SK-N-SH treated with all-trans-retinoic acid at 6 μM for 48 hours (cell line): ENCODE measurements around the gene LMBR1.
"Not testable (repeated sequence)": the region's sequence is repeated elsewhere in the genome, so short reads cannot be mapped to it uniquely, and the experiment has no call there.

ENCODE experiments used
- ATAC-seq: fragments of 200-7000 bp; cut with Tn5 transposase; 3 replicates; pipeline ENCODE4 v1.9.1; 2020; ENCODE audit warnings: mild to moderate bottlenecking, moderate library complexity
- BACH2 ChIP-seq: fragments of 250-450 bp; sonication (Bioruptor Pico); IDR thresholded peaks from 2 replicates; pipeline ENCODE4 v1.9.0; 2021; ENCODE audit warnings: mild to moderate bottlenecking, borderline replicate concordance
- CSDC2 ChIP-seq: fragments of 250-450 bp; sonication (Bioruptor Pico); IDR thresholded peaks from 2 replicates; pipeline ENCODE4 v1.5.0; 2020; ENCODE audit warnings: mild to moderate bottlenecking, moderate library complexity
- ESRRG ChIP-seq: fragments of 250-450 bp; sonication (Bioruptor Pico); IDR thresholded peaks from 2 replicates; pipeline ENCODE4 v1.6.1; 2021; ENCODE audit warnings: mild to moderate bottlenecking
- GLIS3 ChIP-seq: fragments of 250-450 bp; sonication (Bioruptor Pico); IDR thresholded peaks from 2 replicates; pipeline ENCODE4 v1.5.0; 2020; ENCODE audit warnings: mild to moderate bottlenecking, moderate library complexity
- ISL1 ChIP-seq: fragments of 250-450 bp; sonication (Bioruptor Pico); IDR thresholded peaks from 2 replicates; pipeline ENCODE4 v2.1.2; 2022; ENCODE audit warnings: mild to moderate bottlenecking, moderate library complexity
- PPARA ChIP-seq: fragments of 250-450 bp; sonication (Bioruptor Pico); IDR thresholded peaks from 2 replicates; pipeline ENCODE4 v1.5.0; 2020; ENCODE audit warnings: mild to moderate bottlenecking, borderline replicate concordance
- TCF4 ChIP-seq: fragments of 250-450 bp; sonication (Bioruptor Pico); IDR thresholded peaks from 2 replicates; pipeline ENCODE4 v1.8.0; 2021; ENCODE audit warnings: mild to moderate bottlenecking, moderate library complexity, borderline replicate concordance
- TOX ChIP-seq: fragments of 250-450 bp; sonication (Bioruptor Pico); IDR thresholded peaks from 2 replicates; pipeline ENCODE4 v1.8.0; 2021; ENCODE audit warnings: mild to moderate bottlenecking, moderate library complexity, borderline replicate concordance
- ZC3H10 ChIP-seq: fragments of 250-450 bp; sonication (Bioruptor Pico); IDR thresholded peaks from 2 replicates; pipeline ENCODE4 v1.5.1; 2021; ENCODE audit warnings: mild to moderate bottlenecking, moderate library complexity
- ZFP3 ChIP-seq: fragments of 250-450 bp; sonication (Bioruptor Pico); IDR thresholded peaks from 2 replicates; pipeline ENCODE4 v1.5.0; 2020; ENCODE audit warnings: mild to moderate bottlenecking, moderate library complexity
- ZFP30 ChIP-seq: fragments of 450-650 bp; formaldehyde crosslinking; IDR thresholded peaks from 2 replicates; pipeline ENCODE4 v1.5.0; 2022; ENCODE audit warnings: mild to moderate bottlenecking, moderate library complexity
- ZNF565 ChIP-seq: fragments of 450-650 bp; formaldehyde crosslinking; conservative IDR thresholded peaks from 2 replicates; pipeline ENCODE4 v1.5.0; 2020; ENCODE audit warnings: low read depth, mild to moderate bottlenecking, moderate library complexity
- ZNF70 ChIP-seq: fragments of 450-650 bp; formaldehyde crosslinking; IDR thresholded peaks from 2 replicates; pipeline ENCODE4 v1.5.0; 2020; ENCODE audit warnings: mild to moderate bottlenecking, moderate library complexity
- ZNF8 ChIP-seq: fragments of 450-650 bp; formaldehyde crosslinking; IDR thresholded peaks from 2 replicates; pipeline ENCODE4 v1.5.0; 2020; ENCODE audit warnings: mild to moderate bottlenecking, moderate library complexity
- TF ChIP-seq, protein P1 (sequence below): fragments of 250-450 bp; sonication (Bioruptor Pico); IDR thresholded peaks from 2 replicates; pipeline ENCODE4 v1.5.0; 2020; ENCODE audit warnings: mild to moderate bottlenecking, moderate library complexity
- TF ChIP-seq, protein P2 (sequence below): fragments of 250-450 bp; sonication (Bioruptor Pico); IDR thresholded peaks from 2 replicates; pipeline ENCODE4 v1.5.1; 2021; ENCODE audit warnings: mild to moderate bottlenecking, moderate library complexity

The LMBR1 gene

DNA sequence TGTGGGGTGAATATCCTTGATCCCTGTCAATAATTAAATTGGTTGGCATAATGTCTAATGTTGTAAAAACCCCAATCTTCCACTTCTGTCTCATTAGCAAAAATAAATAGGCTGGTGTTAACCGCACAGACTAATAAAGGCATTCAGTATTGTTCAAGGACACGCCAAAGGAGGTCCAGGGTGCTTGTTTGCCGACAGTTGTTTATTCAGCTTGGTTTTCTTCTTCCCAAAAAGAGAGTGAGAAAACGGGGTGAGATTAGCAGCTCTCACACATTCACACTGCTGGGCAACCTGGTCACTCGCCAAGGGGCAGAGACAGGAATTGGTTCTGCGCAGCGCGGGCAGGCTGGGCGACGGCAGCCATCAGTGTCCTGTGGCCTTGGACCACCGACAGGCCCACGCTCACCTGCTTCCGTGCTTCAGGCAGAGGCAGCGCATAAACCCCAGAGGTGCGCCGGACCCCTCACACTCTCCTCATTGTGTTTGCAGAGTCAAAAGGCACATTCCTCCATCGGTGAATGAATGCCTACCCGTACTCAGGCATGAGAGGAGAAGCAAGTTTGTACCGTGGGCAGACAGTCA is 26.2 kb upstream of the LMBR1 start (continued):
- TF ChIP-seq, protein P1, sequence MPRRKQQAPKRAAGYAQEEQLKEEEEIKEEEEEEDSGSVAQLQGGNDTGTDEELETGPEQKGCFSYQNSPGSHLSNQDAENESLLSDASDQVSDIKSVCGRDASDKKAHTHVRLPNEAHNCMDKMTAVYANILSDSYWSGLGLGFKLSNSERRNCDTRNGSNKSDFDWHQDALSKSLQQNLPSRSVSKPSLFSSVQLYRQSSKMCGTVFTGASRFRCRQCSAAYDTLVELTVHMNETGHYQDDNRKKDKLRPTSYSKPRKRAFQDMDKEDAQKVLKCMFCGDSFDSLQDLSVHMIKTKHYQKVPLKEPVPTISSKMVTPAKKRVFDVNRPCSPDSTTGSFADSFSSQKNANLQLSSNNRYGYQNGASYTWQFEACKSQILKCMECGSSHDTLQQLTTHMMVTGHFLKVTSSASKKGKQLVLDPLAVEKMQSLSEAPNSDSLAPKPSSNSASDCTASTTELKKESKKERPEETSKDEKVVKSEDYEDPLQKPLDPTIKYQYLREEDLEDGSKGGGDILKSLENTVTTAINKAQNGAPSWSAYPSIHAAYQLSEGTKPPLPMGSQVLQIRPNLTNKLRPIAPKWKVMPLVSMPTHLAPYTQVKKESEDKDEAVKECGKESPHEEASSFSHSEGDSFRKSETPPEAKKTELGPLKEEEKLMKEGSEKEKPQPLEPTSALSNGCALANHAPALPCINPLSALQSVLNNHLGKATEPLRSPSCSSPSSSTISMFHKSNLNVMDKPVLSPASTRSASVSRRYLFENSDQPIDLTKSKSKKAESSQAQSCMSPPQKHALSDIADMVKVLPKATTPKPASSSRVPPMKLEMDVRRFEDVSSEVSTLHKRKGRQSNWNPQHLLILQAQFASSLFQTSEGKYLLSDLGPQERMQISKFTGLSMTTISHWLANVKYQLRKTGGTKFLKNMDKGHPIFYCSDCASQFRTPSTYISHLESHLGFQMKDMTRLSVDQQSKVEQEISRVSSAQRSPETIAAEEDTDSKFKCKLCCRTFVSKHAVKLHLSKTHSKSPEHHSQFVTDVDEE (CRISPR knock-in tag) = no peak
- no peak for TF ChIP-seq ZFP3
- no peak for TF ChIP-seq ZFP30 (CRISPR knock-in tag)
- no peak for TF ChIP-seq TCF4
- no peak for TF ChIP-seq BACH2 (CRISPR knock-in tag)

DNA sequence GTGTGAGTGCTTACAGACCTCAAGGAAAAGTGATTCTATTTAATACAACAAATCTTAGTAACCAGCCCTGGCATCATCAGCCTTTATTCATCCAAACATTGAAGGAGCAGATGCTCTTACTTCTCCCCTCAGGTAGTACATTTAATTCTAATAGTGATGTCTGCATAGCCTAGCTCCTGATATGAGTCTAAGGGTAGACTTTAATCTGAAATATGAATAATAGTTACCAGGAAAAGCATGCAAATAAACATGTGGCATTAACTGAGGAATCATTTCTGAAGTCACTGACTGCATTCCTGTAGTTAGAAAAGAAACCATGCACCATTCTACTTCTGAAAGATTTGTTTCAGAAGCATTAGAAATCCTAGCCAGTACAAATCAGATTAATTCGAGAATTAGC is 25.7 kb upstream of the LMBR1 start:
- no peak for ATAC-seq
- TF ChIP-seq ZNF8 = no peak
- TF ChIP-seq ZC3H10 (CRISPR knock-in tag) = no peak
- TF ChIP-seq CSDC2 (CRISPR knock-in tag) = no peak
- TF ChIP-seq, protein P2, sequence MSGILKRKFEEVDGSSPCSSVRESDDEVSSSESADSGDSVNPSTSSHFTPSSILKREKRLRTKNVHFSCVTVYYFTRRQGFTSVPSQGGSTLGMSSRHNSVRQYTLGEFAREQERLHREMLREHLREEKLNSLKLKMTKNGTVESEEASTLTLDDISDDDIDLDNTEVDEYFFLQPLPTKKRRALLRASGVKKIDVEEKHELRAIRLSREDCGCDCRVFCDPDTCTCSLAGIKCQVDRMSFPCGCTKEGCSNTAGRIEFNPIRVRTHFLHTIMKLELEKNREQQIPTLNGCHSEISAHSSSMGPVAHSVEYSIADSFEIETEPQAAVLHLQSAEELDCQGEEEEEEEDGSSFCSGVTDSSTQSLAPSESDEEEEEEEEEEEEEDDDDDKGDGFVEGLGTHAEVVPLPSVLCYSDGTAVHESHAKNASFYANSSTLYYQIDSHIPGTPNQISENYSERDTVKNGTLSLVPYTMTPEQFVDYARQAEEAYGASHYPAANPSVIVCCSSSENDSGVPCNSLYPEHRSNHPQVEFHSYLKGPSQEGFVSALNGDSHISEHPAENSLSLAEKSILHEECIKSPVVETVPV (CRISPR knock-in tag) = no peak
- TF ChIP-seq ISL1 (CRISPR knock-in tag) = no peak
- no peak for TF ChIP-seq TCF4
- no peak for TF ChIP-seq ZFP30 (CRISPR knock-in tag)
- TF ChIP-seq, all 23 proteins: peak for 0

DNA sequence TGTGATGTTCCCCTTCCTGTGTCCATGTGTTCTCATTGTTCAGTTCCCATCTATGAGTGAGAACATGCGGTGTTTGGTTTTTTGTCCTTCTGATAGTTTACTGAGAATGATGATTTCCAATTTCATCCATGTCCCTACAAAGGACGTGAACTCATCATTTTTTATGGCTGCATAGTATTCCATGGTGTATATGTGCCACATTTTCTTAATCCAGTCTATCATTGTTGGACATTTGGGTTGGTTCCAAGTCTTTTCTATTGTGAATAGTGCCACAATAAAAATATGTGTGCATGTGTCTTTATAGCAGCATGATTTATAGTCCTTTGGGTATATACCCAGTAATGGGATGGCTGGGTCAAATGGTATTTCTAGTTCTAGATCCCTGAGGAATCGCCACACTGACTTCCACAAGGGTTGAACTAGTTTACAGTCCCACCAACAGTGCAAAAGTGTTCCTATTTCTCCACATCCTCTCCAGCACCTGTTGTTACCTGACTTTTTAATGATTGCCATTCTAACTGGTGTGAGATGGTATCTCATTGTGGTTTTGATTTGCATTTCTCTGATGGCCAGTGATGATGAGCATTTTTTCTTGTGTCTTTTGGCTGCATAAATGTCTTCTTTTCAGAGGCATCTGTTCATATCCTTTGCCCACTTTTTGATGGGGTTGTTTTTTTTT is 16.7 kb upstream of the LMBR1 start:
- not testable (repeated sequence) for ATAC-seq

DNA sequence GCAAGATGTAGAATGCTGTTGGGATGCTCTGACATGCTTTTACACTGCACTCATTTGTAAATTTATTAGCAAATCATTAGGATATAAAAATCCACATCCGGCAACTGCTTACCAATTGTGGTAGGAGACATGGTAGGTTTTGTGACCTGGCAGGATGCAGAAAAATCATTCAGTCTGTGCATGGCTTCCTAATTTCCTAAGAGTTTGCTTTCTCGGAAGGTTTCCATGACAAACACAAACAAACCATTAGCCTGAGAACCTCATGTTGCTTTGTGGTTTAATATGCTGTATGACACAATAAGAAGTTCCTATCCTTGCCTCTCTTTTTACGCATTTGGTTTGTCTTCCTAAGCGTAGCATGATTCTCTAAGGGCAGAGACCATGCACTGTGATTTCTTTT is 14.7 kb upstream of the LMBR1 start:
- no peak for TF ChIP-seq ESRRG (CRISPR knock-in tag)
- no peak for TF ChIP-seq PPARA (CRISPR knock-in tag)
- no peak for TF ChIP-seq ZNF70 (CRISPR knock-in tag)
- TF ChIP-seq ZC3H10 (CRISPR knock-in tag) = no peak
- TF ChIP-seq ZNF565 (CRISPR knock-in tag) = no peak
- ATAC-seq = no peak

DNA sequence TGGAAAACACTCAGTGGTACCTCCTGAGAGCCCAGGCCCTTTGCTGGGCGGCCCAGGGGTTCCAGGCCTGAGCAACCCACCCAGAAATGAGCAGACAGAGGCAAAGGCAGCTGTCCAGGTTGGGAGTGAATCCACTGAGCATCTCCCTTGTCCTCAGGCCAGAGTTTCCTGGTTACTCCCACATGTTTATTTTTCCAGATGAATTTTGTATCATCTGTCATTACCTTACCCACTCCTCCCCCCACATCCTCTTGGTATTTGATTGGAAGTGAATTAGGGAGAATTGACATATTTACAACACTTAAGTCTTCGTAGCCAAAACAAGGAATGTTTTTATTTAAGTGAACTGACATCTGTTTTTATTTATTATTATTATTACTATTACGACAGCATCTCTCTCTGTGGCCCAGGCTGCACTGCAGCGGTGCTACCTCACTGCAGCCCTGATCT is 13.2 kb upstream of the LMBR1 start:
- TF ChIP-seq PPARA (CRISPR knock-in tag) (no peak), ZNF8 (no peak), TOX (CRISPR knock-in tag) (no peak)
- TF ChIP-seq, protein P1 (CRISPR knock-in tag) = no peak

DNA sequence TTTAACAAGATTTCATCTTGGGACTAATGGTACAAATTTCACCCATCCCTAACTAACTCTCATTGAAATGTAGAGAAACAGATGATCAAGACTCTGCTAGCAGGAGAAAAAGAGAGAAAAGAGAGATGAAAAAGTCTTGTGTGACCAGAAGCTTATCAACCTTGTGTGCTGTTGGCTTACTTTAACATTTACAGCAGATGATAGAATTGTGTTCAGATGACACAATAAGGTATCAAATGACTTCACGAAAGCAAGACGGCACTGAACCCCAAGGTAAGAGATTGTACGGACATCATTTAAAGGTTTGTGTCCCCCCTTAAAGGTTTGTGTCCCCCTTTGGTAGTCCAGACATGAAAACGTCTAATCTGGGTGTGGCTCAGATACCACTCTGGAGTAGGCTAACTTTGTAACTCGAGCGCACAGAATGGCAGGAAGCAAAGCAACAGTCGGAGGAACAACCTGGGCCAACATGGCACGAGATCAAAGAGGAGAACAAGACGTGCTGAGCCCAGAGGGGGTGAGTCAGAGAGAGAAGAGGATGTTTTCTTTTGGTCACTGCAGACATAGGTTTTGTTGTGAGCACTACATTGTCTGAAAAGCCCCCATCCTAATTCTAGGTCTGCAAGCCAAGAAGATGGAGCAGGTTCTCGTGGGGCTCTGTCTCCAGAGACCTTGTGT is 10.4 kb upstream of the LMBR1 start:
- TF ChIP-seq GLIS3 (CRISPR knock-in tag) (no peak), ZNF8 (no peak), CSDC2 (CRISPR knock-in tag) (no peak)
- ATAC-seq = no peak; the same call in 2 of the 3 replicates

More for the DNA sequence above, 13.2 kb upstream of the LMBR1 start:
- peak; percentile 11; the same call in 1 of the 3 replicates for ATAC-seq

DNA sequence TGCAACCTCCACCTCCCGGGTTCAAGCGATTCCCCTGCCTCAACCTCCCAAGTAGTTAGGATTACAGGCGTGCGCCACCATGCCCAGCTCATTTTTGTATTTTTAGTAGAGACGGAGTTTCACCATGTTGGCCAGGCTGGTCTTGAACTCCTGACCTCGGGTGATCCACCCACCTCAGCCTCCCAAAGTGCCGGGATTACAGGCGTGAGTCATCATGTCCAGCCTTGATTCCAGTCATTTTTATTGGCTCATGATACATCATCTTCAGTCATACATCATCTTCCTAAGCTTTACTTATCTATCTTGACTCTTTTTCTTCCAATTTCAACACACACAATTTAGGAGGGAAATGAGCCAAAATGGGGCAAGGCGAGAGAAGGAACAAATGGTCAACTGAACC is 7.1 kb upstream of the LMBR1 start:
- not testable (repeated sequence) for ATAC-seq
